NCI-H146 (cell line): ENCODE data around the gene CIART.
"Not testable (repeated sequence)": the region's sequence is repeated elsewhere in the genome, so short reads cannot be mapped to it uniquely, and the experiment has no call there.

ENCODE experiments used
- DNase-seq: peaks from one replicate; lab custom pipeline; 2025; lab: John Stamatoyannopoulos, UW

The CIART gene

DNA sequence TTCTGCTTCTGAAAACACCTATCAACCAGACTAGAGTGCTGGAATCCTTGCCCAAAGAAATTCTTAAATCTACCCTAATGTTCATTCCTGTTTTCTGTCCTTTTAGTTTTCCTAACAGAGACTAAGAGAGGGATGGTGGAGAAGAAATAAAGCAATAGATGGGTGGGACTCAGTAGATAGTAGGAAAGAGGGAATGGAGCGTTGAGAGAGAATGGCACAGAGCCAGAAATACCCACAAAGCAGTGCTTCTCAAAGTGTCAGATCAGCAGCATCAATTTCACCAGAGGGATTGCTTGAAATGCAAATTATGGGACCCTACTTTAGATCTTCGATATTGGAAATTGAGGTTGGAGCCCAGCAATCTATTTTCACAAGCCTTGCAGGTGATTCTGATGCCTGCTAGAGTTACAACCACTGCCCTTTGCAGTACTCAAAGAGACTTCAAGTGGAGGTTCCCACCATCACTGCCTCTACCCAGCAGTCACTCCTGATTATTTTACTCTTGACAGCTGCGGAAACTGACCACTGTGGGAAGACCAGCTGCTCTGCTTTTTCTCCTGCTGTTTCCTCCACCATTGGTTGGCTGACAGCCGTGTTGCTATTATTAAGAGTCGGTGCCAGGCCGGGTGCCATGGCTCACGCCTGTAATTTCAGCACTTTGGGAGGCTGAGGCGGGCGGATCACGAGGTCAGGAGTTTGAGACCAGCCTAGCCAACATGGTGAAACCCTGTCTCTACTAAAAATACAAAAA is 27.6 kb downstream of the CIART start:
- DNase-seq, result peak; percentile 1

DNA sequence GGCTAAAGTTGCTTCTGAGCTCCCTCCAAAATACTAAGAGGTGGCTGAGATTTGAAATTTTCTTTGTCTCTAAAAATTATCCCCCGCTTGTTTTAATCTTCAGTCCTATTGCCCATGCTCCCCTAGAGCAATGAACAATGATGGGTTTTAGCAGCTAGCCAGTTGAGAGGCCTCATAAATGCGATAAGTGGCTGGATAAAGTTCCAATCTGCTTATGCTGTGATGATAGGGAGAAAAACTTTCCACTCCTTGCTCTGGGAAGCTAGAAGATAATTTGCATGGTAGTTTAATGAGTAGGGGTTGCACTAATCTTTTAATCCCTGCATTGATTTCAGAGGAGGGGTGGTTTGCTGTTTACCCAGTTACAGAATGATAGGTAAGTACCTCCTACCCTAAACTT is 29.4 kb downstream of the CIART start:
- DNase-seq, result no peak

DNA sequence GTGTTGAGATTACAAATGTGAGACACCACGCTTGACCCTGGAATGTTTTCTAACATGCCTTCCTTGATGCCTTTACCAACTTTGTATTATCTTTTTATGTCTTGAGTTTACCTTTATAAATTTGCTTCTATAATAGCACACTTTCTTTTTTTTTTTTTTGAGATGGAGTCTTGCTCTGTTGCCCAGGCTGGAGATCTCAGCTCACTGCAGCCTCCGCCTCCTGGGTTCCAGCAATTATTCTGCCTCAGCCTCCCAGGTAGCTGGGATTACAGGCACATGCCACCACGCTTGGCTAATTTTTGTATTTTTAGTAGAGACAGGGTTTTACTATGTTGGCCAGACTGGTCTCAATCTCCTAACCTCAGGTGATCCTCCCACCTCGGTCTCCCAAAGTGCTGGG is 32.3 kb downstream of the CIART start:
- DNase-seq, result not testable (repeated sequence)

DNA sequence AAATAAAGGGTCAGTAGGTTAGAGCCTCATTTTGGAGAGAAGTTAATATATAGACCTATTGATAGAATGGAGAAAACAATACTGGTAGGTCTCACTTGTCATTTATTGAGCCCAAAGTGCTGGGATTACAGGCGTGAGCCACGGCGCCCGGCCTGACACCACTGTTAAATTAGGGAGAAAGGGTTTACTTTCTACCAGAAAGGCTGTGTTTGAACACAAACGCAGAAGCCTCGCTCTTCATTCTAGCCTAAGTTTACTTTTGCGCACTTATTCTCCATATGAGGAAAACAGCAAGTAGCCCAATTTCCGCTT is 38.3 kb downstream of the CIART start:
- DNase-seq, result no peak

DNA sequence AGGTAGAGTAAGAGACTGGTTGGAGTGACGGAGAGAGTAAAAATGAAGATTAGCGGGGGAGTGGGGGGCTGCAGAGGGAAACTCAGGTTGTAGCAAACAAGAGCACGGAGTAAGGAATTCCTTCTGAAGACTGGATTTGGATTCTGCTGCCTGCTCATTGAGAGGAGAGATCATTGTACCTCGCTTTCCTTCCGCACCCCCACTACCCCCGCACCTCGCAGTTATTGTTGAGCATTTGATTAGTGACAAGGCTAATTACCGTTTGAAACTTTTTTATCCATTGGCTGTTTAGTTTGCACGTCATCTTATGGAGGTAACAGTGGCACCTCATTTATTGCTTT is 39.4 kb downstream of the CIART start:
- no peak for DNase-seq

DNA sequence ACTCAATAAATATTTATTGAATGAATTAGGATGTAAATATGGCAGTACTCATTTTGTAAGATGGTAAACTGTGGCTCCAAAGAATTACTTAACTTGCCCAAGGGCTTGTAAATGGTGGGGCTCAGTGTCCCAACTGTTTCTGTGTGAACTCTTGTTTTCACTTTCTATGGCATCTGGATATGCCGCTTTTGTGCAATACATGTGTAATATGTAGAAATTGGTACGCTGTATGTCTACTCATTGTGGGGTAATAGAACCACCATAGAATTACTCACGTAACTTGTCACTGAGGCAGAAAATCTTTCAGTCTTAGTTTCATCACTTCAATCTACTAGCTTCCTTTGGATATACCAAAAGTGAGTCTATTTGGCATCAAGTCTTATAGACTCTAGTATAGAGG is 40.0 kb downstream of the CIART start:
- no peak for DNase-seq

DNA sequence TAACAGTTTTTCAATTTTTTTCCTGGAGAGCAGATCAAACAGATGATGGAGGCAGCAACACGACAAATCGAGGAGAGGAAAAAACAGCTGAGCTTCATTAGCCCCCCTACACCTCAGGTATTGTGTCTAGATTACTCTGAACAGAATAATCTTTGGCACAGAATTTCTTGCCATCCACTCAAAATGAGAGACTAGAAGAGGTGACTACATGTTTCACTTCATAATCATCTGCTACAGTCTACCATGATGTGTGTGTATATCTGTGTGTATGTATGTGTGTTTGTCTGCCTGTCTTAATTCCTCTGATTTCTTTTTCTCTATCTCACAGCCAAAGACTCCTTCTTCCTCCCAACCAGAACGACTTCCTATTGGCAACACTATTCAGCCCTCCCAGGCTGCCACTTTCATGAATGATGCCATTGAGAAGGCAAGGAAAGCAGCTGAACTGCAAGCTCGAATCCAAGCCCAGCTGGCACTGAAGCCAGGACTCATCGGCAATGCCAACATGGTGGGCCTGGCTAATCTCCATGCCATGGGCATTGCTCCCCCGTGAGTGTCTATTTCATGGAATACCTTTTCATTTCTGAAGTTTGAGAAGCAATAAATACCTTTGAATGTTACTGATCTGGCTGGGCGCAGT is 50.4 kb downstream of the CIART start:
- DNase-seq, result no peak
